Hematopoietic multipotent progenitor cell treated with erythropoietin and hydrocortisone succinate and interleukin-3 and kit ligand, for 17 days (in vitro differentiated cells): ENCODE measurements around the gene DTNB.
"Not testable (repeated sequence)": the region's sequence is repeated elsewhere in the genome, so short reads cannot be mapped to it uniquely, and the experiment has no call there.

Experiments
- DNase-seq: peaks from one replicate; pipeline ENCODE4 v3.0.0-alpha.2; 2015; ENCODE audit warnings: low spot score

The DTNB gene

DNA sequence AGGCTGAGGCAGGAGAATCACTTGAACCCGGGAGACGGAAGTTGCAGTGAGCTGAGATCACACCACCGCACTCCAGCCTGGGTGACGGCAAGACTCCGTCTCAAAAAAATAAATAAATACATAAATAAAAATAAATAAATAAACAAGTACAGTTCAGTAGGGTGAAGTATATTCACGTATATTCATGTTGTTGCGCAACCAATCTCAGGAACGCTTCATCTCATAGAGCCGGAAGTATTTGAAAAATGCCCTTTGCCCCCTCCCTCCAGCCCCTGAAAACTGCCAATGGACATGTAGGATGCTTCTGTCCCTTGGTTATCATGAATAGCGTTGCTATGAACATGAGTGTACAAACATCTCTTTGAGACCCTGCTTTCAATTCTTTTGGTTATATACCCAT is 132.0 kb downstream of the DTNB start:
- DNase-seq = no peak

DNA sequence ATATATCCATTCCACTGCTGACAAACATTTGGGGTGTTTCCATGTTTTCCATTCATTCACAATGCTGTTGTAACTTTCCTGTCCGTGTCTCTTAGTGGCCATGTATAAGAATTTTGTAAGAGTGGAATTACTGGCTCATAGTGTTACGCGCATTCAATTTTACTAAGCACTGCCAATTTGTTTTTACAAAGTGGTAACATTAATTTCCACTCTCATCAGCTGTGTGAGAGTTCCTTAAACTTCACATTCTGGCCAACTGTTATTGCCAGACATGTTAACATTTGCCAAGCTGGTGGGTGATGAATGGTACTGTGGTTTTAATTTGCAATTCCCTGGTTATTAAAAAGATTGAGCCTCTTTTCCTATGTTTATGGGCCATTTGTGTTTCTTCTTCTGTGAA is 134.2 kb downstream of the DTNB start:
- DNase-seq = no peak

DNA sequence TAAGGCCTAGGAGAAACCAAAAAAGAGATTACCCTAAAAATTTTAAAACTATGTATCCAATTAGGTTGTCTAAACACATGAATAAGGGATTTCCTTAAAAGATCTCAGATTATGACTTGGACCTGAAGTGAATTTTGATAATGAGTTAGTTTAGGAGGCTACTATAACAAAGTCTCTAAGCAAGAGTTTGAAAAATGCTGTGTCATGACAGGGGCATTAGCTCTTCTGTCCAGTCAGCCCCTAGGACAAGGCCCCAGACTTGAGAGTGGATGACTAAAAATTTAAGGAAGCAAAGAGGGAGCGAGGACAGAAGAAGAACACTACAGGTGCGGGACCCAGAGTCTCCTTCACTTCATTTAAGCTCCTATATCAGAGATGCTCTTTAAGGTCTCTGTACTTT is 135.9 kb downstream of the DTNB start:
- DNase-seq = no peak

DNA sequence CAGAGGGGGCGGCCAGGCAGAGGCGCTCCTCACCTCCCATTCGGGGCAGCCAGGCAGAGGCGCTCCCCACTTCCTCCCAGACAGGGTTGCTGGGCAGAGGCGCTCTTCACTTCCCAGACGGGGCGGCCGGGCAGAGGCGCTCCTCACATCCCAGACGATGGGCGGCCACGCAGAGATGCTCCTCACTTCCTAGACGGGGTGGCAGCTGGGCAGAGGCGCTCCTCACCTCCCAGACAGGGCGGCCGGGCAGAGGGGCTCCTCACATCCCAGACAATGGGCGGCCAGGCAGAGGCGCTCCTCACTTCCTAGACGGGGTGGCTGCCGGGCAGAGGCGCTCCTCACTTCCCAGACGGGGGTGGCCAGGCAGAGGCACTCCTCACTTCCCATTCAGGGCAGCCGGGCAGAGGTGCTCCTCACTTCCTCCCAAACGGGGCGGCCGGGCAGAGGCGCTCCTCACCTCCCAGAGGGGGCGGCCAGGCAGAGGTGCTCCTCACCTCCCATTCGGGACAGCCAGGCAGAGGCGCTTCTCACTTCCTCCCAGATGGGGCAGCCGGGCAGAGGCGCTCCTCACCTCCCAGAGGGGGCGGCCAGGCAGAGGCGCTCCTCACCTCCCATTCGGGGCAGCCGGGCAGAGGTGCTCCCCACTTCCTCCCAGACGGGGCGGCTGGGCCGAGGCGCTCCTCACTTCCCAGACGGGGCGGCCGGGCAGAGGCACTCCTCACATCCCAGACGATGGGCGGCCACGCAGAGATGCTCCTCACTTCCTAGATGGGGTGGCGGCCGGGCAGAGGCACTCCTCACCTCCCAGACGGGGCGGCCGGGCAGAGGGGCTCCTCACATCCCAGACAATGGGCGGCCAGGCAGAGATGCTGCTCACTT is 137.7 kb downstream of the DTNB start:
- DNase-seq = not testable (repeated sequence)

DNA sequence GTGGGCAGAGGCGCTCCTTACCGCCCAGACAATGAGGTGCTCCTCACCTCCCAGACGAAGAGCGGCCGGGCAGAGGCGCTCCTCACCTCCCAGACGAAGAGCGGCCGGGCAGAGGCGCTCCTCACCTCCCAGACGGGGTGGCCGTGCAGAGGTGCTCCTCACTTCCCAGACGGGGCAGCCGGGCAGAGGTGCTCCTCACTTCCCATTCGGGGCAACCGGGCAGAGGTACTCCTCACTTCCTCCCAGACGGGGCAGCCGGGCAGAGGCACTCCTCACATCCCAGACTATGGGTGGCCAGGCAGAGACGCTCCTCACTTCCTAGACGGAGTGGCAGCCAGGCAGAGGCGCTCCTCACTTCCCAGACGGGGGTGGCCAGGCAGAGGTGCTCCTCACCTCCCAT is 138.4 kb downstream of the DTNB start:
- DNase-seq = not testable (repeated sequence)

DNA sequence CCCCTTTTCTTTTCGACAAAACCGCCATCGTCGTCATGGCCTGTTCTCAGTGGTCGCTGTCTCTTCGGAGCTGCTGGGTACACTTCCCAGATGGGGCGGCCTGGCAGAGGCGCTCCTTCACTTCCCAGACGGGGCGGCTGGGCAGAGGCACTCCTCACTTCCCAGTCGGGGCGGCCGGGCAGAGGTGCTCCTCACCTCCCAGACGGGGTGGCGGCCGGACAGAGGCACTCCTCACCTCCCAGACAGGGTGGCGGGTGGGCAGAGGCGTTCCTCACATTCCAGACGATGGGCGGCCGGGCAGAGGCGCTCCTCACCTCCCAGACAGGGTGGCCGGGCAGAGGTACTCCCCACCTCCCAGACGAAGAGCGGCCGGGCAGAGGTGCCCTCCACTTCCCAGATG is 138.9 kb downstream of the DTNB start:
- DNase-seq = no peak

DNA sequence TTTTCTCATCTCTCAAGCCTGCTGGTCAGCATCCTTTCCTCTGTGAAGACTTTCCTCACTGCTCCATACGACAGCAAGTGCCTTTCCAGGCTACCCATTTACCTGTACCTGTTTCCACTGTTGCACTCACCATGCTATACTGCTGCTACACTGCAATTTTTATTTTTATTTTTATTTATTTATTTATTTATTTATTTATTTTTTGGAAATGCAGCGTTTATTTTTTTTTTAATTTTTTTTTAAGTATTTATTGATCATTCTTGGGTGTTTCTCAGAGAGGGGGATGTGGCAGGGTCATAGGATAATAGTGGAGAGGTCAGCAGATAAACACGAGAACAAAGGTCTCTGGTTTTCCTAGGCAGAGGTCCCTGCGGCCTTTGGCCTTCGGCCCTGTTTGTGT is 139.6 kb downstream of the DTNB start:
- DNase-seq = not testable (repeated sequence)

DNA sequence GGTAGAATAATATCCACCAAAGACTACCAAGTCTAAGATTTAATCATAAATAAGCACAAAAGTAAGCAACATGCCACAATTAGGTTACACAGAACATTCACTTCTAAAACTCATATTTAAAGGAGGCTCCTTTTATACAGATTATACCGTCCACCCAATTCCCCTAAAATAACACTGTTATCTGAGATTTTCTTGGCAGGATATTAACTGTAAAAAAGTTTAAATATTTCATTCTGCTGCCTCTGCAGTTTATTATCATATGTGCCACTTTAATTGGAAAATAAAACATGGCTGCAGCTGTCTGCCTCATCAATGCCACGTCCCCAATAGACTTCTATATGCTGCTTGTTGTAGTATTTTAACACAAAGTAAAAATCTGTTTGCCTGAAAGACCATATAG is 140.9 kb downstream of the DTNB start:
- DNase-seq = no peak

DNA sequence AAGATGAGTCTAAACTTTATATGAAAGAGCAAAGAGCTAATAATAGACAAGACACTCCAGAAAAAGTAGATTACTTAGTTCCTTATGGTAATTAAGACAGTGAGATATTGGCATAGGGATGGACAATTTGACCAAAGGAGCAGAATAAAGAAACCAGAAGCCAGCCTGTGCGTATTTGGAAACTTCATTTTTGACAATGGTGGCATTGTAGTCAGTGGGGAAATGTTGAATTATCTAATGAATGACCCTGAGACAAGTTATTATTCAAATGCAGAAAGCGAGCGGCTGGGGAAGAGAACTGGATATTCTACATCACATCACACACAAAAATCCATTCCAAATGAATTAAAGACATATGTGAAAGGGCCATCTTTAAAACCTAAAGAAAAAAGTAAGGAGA is 144.3 kb downstream of the DTNB start:
- DNase-seq = no peak

DNA sequence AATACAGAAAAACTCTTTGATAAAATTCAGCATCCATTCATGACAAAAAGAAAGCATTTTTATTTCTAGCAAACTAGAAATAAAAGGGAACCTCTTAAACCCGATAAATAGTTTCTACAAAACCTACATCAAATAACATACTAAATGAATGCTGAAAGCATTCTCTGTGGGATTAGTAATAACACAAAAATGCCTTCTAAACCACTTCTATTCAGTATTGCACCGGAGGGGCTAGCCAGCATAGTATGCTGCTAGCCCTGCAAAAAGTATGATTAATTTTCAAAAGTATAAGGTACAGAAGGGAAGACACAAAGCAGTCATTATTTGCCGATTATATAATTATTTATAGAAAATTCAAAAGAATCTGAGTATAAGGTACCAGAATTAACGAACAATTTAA is 145.2 kb downstream of the DTNB start:
- DNase-seq = no peak

DNA sequence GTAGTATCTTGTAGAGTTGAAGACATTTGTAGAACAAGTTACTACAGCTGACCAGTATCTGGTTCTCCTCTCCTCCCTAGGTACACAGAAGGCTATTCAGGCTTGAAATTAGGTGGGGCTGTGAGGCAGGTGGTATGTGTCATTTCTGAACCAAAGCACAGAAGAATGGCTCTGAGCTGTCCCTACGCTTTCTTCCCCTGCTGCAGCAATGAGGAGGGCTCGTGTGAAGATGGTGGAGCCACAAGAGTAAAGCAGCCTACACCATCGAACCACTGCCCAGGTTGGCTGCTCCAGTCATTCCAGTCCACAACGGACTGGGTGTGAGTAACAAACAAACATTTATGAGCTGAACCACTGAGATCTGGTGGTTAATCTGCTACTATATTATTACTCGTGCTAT is 148.9 kb downstream of the DTNB start:
- no peak for DNase-seq

DNA sequence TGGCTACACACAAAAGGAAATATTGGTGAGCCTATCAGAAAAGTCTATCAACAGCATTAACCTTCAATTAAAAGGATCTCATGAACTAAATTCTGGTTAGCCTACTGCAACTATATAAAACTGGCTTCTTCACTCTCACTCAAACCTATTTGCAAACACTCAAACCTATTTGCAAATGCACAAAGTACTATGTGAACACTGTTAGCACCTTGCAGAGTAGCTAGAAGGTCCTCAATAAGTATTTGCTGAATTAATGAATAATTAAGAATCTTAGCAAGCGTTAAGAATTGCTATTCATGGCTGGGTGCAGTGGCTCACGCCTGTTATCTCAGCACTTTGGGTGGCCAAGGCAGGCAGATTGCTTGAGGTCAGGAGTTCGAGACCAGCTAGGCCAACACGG is 150.3 kb downstream of the DTNB start:
- DNase-seq = no peak

DNA sequence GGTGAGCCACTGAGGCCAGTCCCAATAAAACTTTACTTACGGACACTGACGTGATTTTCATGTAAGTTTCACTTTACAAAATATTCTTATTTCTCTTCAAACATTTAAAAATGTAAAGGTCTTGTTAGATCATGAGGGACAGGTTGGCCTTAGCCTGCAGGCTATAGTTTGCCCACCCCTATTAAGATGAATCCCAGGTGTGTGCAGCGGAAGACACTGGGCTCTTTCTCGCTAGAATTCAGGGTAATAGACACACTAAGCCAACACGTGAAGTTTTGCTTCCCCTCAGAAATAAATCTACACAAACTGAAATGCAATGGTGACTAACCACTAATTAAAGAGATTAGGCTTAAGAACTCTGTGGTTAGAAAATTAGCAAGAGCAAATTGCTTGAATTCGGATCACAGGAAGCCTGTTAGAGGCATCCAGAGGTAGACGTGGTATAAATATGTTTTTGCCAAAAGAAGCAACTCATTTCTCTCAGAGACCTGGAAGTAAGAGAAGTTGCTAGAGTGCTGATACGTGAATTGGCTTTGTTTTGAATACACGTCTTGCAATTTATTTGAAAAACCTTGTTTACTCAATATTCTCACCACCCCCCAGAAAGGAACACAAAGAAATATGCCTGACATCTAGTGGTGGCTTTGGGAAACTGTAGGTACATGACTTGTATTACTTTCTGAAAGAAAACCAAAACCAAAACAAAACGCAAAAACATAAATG is 151.6 kb downstream of the DTNB start:
- peak; percentile 65 for DNase-seq

DNA sequence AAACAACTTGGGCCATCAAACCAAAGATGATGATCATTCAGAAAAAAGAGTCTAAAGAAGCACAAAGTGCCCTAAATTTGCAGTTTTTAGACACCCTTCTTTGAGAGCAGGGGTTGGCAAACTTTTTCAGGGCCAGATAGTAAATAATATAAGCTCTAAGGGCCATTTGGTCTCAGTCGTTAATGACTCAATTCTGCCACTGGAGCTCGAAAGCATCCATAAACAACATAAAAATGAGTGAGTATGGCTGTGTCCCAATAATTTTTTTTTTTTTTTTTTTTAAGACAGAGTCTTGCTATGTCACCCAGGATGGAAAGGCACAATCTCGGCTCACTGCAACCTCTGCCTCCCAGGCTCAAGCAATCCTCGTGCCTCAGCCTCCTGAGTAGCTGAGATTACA is 152.3 kb downstream of the DTNB start:
- DNase-seq = no peak

DNA sequence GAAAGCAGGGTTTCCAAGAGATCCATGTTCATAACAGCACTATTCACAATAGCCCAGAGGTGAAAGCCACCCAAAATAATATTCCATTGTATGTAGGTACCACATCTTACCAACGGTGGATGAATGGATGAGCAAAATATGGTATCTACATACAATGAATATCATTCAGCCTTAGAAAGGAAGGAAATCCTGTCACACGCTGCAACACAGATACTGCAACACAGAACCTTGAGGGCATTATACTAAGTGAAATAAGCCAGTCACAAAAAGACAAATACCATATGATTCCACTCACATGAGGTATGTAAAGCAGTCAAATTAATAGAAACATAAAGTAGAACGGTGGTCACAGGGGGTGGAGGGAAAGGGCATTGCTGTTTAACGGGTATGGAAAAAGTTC is 155.7 kb downstream of the DTNB start:
- no peak for DNase-seq

DNA sequence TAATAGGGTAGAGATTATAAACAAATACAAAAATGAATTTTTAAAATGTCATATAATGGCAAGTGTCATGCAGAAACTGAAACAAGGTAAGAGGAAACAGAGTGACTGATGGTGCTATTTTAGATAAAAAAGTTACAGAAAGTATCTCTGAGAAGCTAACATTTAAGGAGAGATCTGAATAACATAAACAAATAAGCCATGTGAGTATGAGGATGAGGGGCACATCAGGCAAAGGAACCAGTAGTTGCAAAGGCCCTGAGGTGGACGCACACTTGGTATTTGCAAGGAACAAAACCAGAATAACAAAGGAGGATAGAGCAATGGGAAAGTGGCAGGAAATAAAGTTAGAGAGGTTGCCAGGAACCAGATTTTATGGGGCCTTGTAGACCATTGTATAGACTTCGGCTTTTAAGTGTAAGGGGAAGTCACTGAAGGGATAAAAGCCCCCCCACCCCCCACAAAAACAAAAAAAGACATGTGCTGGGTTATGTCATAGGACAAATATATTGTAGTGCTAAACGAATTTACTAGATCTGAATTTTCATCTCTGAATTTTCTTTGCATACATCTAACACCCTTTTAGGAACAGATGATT is 159.2 kb downstream of the DTNB start:
- no peak for DNase-seq

DNA sequence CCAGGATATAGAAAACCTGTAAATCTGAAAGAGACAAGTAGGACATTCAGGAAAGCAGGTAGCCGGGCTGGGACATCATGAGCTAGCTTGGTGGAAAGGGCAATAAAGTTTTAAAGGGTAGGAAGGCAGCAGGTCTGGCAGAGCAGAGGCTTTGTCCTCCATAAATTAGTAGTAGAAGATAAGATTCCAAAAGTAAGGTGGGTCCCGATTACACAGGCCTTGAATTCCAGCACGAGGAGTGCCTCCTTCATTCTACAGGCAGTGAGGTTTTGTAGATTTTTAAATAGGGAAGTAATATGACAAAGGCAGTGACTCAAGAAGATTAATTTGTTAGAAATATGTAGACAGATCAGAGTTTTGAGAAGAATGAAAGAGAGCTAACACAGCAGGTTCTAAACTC is 160.7 kb downstream of the DTNB start:
- DNase-seq = no peak

DNA sequence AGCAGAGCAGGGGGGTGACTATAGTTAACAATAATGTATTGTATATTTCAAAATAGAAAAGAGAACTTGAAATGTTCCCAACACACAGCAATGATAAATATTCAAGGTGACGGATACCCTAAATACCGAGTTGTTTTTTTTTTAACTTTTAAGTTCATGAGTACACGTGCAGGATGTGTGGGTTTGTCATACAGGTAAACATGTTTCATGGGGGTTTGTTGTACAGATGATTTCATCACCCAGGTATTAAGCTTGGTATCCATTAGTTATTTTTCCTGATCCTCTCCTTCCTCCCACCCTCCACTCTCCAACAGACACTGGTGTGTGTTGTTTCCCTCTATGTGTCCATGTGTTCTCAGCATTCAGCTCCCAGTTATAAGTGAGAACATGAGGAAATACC is 167.2 kb downstream of the DTNB start:
- DNase-seq = no peak

DNA sequence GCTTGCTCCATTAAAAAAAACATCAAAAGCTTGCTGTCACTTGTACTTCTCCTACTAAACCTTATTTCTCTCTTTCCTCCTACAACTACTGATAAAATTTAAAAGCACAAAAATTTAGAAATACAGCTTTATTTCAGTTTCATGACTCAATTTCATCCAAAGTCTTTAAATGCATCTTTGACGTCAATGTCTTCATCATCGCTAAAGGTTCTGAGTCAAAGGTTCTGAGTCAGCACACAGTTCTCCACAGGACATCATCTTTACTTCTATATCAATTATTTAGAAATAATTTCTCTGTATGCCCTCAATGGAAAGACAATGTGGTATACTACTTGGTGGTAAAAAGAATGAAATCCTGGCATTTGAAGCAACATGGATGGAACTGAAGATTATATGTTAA is 167.8 kb downstream of the DTNB start:
- DNase-seq = no peak

DNA sequence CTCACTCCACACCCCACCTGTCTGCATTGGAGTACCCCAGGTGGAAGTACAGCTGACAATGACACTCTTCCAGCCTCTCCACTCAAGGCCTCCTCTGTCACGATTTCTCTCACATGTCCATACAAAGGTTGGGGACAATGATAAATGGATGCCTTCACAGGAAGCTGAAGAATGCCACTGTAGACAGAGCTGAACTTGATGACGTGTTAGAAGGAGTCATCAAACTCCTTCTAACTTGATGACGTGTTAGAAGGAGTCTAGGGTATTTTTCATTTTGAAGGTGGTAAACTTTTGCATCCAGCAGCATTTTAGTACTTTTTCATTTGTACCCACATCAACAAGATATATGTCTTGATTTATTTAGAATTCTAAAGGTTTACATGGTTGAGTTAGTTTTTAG is 168.2 kb downstream of the DTNB start:
- no peak for DNase-seq

DNA sequence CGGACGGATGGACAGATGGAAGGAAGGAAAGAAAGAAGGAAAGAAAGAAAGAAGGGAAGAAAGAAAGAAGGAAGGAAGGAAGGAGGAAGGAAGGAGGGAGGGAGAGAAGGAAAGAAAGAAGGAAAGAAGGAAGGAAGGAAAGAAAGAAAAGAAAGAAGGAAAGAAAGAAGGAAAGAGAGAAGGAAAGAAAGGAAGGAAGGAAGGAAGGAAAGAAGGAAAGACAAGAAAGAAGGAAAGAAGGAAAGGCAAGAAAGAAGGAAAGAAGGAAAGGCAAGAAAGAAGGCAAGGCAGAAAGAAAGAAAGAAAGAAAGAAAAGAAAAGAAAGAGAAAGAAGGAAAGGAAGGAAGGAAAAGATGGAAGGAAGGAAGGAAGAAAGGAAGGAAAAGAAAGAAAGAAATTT is 169.1 kb downstream of the DTNB start:
- no peak for DNase-seq

DNA sequence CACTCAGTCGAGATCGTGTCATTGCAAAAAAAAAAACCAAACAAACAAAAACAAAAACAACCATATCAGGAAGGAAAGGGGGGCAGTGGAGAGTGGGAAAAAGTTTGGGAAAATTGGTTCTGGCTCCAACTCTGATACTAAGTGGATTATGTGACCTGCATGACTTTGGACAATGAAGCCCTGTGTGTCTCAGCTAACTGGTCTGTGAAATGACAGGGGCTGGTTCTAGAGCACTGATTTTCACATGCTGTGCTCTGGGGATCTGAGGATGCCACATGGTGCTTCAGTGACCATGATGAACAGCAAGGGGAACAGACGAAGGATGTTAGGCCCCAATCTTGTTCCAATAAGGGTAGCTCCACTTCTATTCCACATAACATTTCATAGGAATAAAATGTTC is 174.2 kb downstream of the DTNB start:
- DNase-seq = no peak

DNA sequence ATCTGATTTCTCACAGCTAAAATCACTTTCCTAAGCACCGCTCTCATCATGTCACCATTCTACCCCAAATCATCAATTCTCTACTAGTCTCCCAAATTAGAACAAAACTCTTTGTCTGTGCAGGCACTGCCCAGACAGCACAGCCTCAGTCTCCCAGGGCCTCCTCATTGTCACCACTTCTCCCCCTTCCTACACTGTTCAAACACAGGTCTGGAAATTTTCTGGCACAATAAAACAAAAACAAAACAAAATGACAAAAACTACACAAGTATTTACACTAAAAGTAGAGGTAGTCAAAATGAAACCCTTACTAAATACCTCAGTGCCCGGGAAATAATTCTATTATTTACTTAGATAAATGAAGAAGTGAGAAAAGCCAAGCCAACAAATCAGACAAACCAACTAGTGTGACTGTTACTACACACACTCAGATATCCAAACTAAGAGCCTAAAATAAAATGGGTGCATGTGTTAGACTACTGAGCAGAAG is 175.4 kb downstream of the DTNB start:
- DNase-seq = no peak
